ENCODE results near the gene ACOXL.

Gene ACOXL

GRCh38 chr2:110977403-110977802, 245.0 kb downstream of the ACOXL start:
- Histone ChIP-seq H3K9me3 (replicated peaks; ENCODE audit: low read length) (no peaks in the 10 kb centered on the region), H3K4me1 (ENCODE audit: control insufficient read depth, insufficient read depth, low read length) (no peaks in the 10 kb centered on the region), H3K27me3 (ENCODE audit: control insufficient read depth, insufficient read depth, low read length) (peaks cover 64% of the 10 kb centered on the region), H3K36me3 (ENCODE audit: insufficient read depth, low read length) (no peaks in the 10 kb centered on the region), H3K9ac (ENCODE audit: low read depth, low read length) (no peak overlapping the region), H3K4me2 (ENCODE audit: low read length) (no peak overlapping the region), H3K4me3 (ENCODE audit: low read length) (no peak overlapping the region)

- H3K4me1 ChIP-seq (ENCODE audit: control insufficient read depth, insufficient read depth, low read length), result no peaks in the 10 kb centered on the region
- no peak overlapping the region for H3K4me3 ChIP-seq (ENCODE audit: low read length)
- H3K36me3 ChIP-seq (ENCODE audit: insufficient read depth, low read length), result no peaks in the 10 kb centered on the region
- H3K9ac ChIP-seq (ENCODE audit: low read depth, low read length), result no peak overlapping the region
- peaks cover 65% of the 10 kb centered on the region for H3K27me3 ChIP-seq (ENCODE audit: control insufficient read depth, insufficient read depth, low read length)
- H3K9me3 ChIP-seq (replicated peaks; ENCODE audit: low read length), result no peaks in the 10 kb centered on the region
- no peak overlapping the region for H3K4me2 ChIP-seq (ENCODE audit: low read length)
Observed at GRCh38 chr2:110978148-110978547, 245.8 kb downstream of the ACOXL start.

GRCh38 chr2:110978756-110979470, 246.5 kb downstream of the ACOXL start:
- no peaks in the 10 kb centered on the region for H3K36me3 ChIP-seq (ENCODE audit: insufficient read depth, low read length)
- H3K9me3 ChIP-seq (replicated peaks; ENCODE audit: low read length), result no peaks in the 10 kb centered on the region
- H3K9ac ChIP-seq (ENCODE audit: low read depth, low read length), result no peak overlapping the region
- peaks cover 63% of the 10 kb centered on the region for H3K27me3 ChIP-seq (ENCODE audit: control insufficient read depth, insufficient read depth, low read length)
- H3K4me1 ChIP-seq (ENCODE audit: control insufficient read depth, insufficient read depth, low read length), result no peaks in the 10 kb centered on the region
- H3K4me2 ChIP-seq (ENCODE audit: low read length), result no peak overlapping the region
- H3K4me3 ChIP-seq (ENCODE audit: low read length), result no peak overlapping the region

GRCh38 chr2:110979471-110980338, 247.3 kb downstream of the ACOXL start:
- Histone ChIP-seq H3K36me3 (ENCODE audit: insufficient read depth, low read length) (no peaks in the 10 kb centered on the region), H3K27me3 (ENCODE audit: control insufficient read depth, insufficient read depth, low read length) (peaks cover 62% of the 10 kb centered on the region), H3K9ac (ENCODE audit: low read depth, low read length) (no peak overlapping the region), H3K4me1 (ENCODE audit: control insufficient read depth, insufficient read depth, low read length) (no peaks in the 10 kb centered on the region), H3K9me3 (replicated peaks; ENCODE audit: low read length) (no peaks in the 10 kb centered on the region), H3K4me3 (ENCODE audit: low read length) (no peak overlapping the region), H3K4me2 (ENCODE audit: low read length) (no peak overlapping the region)

- H3K9ac ChIP-seq (ENCODE audit: low read depth, low read length), result no peak overlapping the region
- H3K27me3 ChIP-seq (ENCODE audit: control insufficient read depth, insufficient read depth, low read length), result peaks cover 62% of the 10 kb centered on the region
- H3K4me3 ChIP-seq (ENCODE audit: low read length), result no peak overlapping the region
- H3K36me3 ChIP-seq (ENCODE audit: insufficient read depth, low read length), result no peaks in the 10 kb centered on the region
- no peaks in the 10 kb centered on the region for H3K9me3 ChIP-seq (replicated peaks; ENCODE audit: low read length)
- H3K4me1 ChIP-seq (ENCODE audit: control insufficient read depth, insufficient read depth, low read length), result no peaks in the 10 kb centered on the region
- H3K4me2 ChIP-seq (ENCODE audit: low read length), result no peak overlapping the region
Observed at GRCh38 chr2:110980339-110981062, 248.1 kb downstream of the ACOXL start.

- Histone ChIP-seq H3K4me2 (ENCODE audit: low read length) (no peak overlapping the region), H3K4me3 (ENCODE audit: low read length) (no peak overlapping the region), H3K9ac (ENCODE audit: low read depth, low read length) (no peak overlapping the region), H3K4me1 (ENCODE audit: control insufficient read depth, insufficient read depth, low read length) (no peaks in the 10 kb centered on the region), H3K9me3 (replicated peaks; ENCODE audit: low read length) (no peaks in the 10 kb centered on the region), H3K36me3 (ENCODE audit: insufficient read depth, low read length) (no peaks in the 10 kb centered on the region), H3K27me3 (ENCODE audit: control insufficient read depth, insufficient read depth, low read length) (peaks cover 58% of the 10 kb centered on the region)
Observed at GRCh38 chr2:110983133-110983532, 250.8 kb downstream of the ACOXL start.

GRCh38 chr2:110984694-110985490, 252.5 kb downstream of the ACOXL start:
- no peaks in the 10 kb centered on the region for H3K4me1 ChIP-seq (ENCODE audit: control insufficient read depth, insufficient read depth, low read length)
- H3K9ac ChIP-seq (ENCODE audit: low read depth, low read length), result no peak overlapping the region
- H3K4me3 ChIP-seq (ENCODE audit: low read length), result no peak overlapping the region
- H3K27me3 ChIP-seq (ENCODE audit: control insufficient read depth, insufficient read depth, low read length), result peaks cover 46% of the 10 kb centered on the region
- H3K9me3 ChIP-seq (replicated peaks; ENCODE audit: low read length), result no peaks in the 10 kb centered on the region
- no peak overlapping the region for H3K4me2 ChIP-seq (ENCODE audit: low read length)
- H3K36me3 ChIP-seq (ENCODE audit: insufficient read depth, low read length), result no peaks in the 10 kb centered on the region

GRCh38 chr2:110990440-110990839, 258.1 kb downstream of the ACOXL start:
- H3K4me3 ChIP-seq (ENCODE audit: low read length), result no peak overlapping the region
- H3K9ac ChIP-seq (ENCODE audit: low read depth, low read length), result no peak overlapping the region
- H3K4me2 ChIP-seq (ENCODE audit: low read length), result no peak overlapping the region
- H3K9me3 ChIP-seq (replicated peaks; ENCODE audit: low read length), result no peaks in the 10 kb centered on the region
- H3K4me1 ChIP-seq (ENCODE audit: control insufficient read depth, insufficient read depth, low read length), result no peaks in the 10 kb centered on the region
- H3K36me3 ChIP-seq (ENCODE audit: insufficient read depth, low read length), result no peaks in the 10 kb centered on the region
- peaks cover 45% of the 10 kb centered on the region for H3K27me3 ChIP-seq (ENCODE audit: control insufficient read depth, insufficient read depth, low read length)

- H3K4me1 ChIP-seq (ENCODE audit: control insufficient read depth, insufficient read depth, low read length), result no peaks in the 10 kb centered on the region
Observed at GRCh38 chr2:110991911-110992310, 259.5 kb downstream of the ACOXL start.

GRCh38 chr2:110992886-110993285, 260.5 kb downstream of the ACOXL start:
- no peaks in the 10 kb centered on the region for H3K4me1 ChIP-seq (ENCODE audit: control insufficient read depth, insufficient read depth, low read length)

More at GRCh38 chr2:110991911-110992310, 259.5 kb downstream of the ACOXL start:
- no peaks in the 10 kb centered on the region for H3K9me3 ChIP-seq (replicated peaks; ENCODE audit: low read length)
- no peak overlapping the region for H3K9ac ChIP-seq (ENCODE audit: low read depth, low read length)
- H3K4me2 ChIP-seq (ENCODE audit: low read length), result no peak overlapping the region
- H3K27me3 ChIP-seq (ENCODE audit: control insufficient read depth, insufficient read depth, low read length), result peaks cover 43% of the 10 kb centered on the region
- no peaks in the 10 kb centered on the region for H3K36me3 ChIP-seq (ENCODE audit: insufficient read depth, low read length)
- no peak overlapping the region for H3K4me3 ChIP-seq (ENCODE audit: low read length)

More at GRCh38 chr2:110992886-110993285, 260.5 kb downstream of the ACOXL start:
- no peak overlapping the region for H3K4me3 ChIP-seq (ENCODE audit: low read length)
- H3K27me3 ChIP-seq (ENCODE audit: control insufficient read depth, insufficient read depth, low read length), result peaks cover 47% of the 10 kb centered on the region
- no peak overlapping the region for H3K4me2 ChIP-seq (ENCODE audit: low read length)
- H3K9ac ChIP-seq (ENCODE audit: low read depth, low read length), result no peak overlapping the region
- no peaks in the 10 kb centered on the region for H3K36me3 ChIP-seq (ENCODE audit: insufficient read depth, low read length)
- no peaks in the 10 kb centered on the region for H3K9me3 ChIP-seq (replicated peaks; ENCODE audit: low read length)

Data from skeletal muscle satellite cell (primary cell).